ENCODE results near the gene NPTX1.
A peak's percentile ranks its signal among the peaks of the same experiment; 100 is the strongest.

Gene NPTX1

DNA sequence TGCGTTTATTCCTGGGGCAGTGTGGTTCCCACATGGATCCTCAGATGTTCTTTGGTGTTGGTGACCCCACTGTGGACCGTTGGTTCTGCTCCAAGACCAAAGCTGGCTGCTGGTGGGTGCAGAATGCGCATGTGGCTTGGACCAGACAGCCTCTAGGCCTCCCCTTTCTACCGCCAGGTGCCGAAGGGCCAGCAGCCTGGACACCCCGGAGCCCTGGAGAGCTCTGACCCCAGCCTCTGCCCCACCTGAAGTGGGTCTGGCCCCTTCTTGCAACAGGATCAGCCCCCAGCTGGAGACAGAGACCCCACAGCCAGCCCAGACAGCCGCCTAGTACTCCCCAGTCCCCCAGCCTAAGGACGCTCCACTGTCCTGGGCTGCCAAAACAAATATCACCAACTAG, 18.4 kb downstream of the NPTX1 start:
- DNase-seq = no peak

- peak; percentile 52 to 79 for DNase-seq
Measured at GRCh38 chr17:80457236-80457856, 19.1 kb downstream of the NPTX1 start.

GRCh38 chr17:80456465-80457235, 19.8 kb downstream of the NPTX1 start:
- DNase-seq = peak in 1 of 2 donors; percentile 24

- DNase-seq = no peak
Measured at GRCh38 chr17:80455784-80456183, 20.6 kb downstream of the NPTX1 start.

DNA sequence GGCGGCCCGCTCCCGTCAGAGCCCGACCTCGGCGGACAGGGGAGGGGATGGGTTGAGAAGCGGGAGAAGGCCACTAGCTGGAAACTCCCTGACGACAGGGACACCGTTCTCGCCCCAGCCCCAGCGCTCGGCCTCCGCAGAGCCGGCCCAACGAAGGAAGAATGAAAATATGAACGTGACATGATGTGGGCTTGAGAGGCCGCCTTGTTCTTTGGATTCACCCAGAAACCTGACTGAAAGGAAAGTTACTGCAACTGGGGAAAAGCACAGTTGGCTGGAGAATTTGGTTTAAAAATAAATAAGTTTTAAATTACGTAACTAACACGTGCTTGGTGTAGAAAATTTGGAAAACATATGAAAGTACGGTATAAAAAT, 21.1 kb downstream of the NPTX1 start:
- peak; percentile 39 to 47 for DNase-seq

- DNase-seq = peak; percentile 98
Measured at GRCh38 chr17:80454557-80455335, 21.7 kb downstream of the NPTX1 start.

DNA sequence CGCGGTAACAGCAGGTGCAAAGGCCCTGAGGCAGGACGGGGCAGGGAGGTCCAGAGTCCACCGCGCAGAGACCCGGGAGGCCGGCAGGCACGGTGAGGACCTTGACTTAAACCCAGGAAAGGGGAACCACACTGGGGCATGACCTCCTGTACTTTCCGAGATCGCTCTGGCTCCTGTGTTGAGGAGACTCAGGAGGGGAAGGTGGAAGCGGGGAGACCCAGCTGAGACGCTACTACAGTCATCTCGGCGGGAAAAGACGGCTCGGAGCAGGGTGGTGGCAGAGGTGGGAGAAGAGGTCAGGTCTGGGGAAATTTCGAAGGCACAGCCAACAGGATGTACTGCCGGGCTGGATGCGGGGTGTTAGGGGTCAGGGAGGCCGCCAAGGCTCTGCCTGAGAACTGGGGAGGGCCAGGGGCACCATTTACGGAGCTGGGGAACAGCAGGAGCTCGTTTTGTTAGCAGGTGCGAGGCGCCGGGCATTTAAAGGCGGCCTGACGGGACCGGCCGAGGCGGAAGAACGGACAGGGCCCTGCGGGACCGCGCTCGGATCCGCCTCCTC, 22.3 kb downstream of the NPTX1 start:
- no peak for DNase-seq

GRCh38 chr17:80453126-80453997, 23.0 kb downstream of the NPTX1 start:
- DNase-seq = no peak

GRCh38 chr17:80452173-80452915, 24.1 kb downstream of the NPTX1 start:
- DNase-seq = no peak

DNA sequence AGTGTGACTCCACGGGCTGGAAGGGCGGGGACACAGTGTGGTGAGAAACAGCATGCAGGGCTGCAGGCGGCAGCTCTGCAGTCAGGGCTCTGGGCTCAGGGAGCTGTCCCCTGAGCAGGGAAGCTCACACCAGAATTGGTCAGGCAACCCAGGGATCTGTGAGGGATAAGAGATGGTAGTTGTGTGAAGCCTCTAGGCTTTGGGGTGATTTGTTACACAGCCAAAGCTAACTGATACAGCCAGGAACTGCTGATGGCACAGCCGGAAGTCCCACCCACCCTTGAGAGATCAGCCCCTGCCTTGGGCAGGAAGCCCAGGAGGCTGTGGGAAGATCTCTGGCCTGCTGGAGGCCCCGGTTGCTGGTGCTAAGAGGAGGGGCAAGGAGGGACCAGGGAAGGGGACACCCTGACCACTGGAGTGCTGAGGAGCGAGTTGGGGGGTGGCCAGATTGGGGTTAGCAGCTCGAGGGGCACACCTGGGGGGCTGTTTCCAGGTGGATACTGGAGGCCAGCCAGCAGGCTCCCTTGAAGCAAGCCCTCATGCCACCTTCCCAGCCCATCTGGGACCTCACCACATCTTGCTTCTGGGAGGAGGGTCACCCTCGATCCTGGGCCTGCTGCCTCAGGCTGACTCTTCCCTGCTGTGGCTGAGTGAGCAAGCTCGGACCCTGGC, 25.2 kb downstream of the NPTX1 start:
- DNase-seq = no peak

- no peak for DNase-seq
Measured at GRCh38 chr17:80449930-80450576, 26.4 kb downstream of the NPTX1 start.

DNA sequence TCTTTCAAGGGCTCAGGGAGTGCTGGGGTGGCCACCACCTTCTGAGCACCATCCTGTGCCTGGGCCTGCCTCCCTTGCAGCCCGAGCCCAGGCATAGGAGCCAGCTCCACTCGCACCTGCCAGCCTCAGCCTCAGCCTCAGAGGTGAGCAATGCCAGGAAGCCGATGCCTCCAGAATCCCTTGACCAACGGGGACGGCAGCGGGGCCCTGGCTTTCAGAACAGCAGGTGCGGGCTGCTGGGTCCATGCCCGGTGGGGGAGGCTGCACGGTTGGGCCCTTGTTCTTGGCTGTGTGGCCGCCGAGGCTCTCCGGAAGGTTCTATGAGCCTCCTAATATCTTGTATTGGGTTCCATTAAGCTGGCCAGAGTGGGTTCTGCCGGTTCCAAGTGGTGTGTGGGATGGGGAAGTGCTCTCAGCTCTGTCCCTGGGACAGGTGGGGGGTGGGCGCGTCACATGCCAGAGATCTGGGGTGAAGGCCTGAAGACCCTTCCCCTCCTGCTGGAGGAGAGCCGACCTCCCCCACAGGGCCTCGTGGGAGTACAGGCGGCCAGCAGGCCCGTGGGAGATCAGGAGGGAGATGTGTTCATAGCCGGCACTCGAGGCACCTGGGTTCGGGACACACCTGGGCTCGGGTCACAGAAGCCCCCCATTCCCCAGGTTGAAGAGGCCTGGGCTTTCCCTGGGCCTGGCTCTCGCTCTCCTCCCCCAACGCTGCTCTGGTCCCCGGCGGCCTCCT, 27.0 kb downstream of the NPTX1 start:
- DNase-seq = no peak

- DNase-seq = no peak
Measured at GRCh38 chr17:80447790-80448189, 28.6 kb downstream of the NPTX1 start.

DNA sequence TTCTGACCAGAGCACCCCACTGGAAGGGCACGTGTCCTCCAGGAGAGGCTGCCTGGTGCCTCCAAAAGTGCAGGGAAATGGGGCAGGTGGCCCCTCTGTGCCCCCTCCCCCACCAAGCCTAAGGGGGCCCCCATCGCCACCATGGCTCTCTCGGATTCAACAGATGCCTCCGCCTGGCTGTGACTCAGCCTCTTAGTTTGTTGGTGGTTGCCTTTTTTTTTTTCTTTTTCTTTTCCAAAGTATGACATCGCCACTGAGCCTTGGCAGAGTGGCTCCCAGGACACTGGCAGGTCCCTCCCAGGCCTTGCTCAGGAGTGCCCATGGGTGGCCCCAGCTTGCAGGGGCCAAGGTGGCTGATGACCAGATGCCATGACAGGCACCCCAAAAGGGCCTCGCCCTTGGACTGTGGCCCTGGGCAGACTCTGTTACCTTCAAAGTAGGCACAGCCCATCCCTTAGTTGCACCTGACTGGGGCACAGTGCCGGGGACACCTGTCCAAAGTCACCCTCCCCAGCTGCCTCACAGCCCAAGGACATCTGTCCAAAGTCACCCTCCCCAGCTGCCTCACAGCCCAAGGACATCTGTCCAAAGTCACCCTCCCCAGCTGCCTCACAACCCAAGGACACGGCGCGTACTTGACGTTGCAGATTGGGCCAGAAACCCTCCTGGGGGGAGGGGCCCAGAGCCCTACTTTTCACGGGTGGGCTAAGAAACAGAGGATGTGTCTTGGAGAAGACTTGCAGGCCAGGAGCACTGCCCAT, 29.6 kb downstream of the NPTX1 start:
- DNase-seq = no peak

- no peak for DNase-seq
Measured at GRCh38 chr17:80445726-80446110, 30.7 kb downstream of the NPTX1 start.

DNA sequence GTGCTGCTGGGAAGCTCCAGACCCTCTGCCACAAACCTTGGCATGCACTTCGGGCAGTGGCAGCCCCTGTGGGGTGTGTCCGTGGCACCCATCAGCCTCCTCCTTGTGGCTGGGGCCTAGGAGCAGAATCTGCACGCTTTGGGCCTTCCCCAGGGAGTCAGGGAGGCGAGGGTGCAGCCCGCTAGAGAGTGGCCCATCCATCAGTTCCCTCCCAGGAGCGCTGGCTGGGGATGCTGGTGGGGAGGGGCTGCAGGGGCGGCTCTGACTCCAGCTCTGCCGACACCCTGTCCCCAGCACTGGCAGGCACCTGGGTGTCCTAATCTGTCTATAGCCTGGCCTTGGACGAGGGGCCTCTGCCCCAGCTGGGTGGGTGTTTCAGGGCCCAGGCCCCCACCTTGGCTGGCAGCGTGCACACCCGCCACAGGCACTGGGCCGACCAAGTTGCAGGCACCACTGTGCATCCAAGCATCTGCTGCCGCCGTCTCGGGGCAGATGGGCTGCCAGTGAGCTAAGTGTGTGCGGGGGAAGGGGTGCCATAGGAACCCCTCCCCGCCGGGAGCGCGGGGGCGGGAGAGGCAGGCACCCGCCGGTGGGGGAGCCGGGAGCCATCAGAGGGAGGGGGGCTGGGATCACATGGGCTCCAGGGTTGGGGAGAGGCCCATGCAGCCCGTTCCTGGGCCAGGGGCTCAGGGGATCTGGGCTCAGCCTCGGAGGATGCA, 31.2 kb downstream of the NPTX1 start:
- no peak for DNase-seq

- no peak for DNase-seq
Measured at GRCh38 chr17:80444644-80444979, 31.8 kb downstream of the NPTX1 start.

- no peak for DNase-seq
Measured at GRCh38 chr17:80443916-80444643, 32.3 kb downstream of the NPTX1 start.

Measured in inflammatory macrophage (primary cell).